ENCODE measurements around the gene PRAC2. TPM values are rescaled to one million over a fixed set of nuclear protein-coding genes. Genes with fewer than 3 reads are reported as not detected.

The PRAC2 gene
- polyA plus RNA-seq, 1 experiment: not detected

- no peak for TF ChIP-seq CTCF (IDR thresholded peaks at IDR 0.05; ENCODE audit: low read depth, low read length)
- Histone ChIP-seq H3K9me3 (ENCODE audit: control insufficient read depth, insufficient read depth, low read length) (no peaks in the 10 kb centered on the region), H3K27ac (ENCODE audit: low read depth, low read length) (no peak overlapping the region), H3K27me3 (ENCODE audit: control insufficient read depth, insufficient read depth, low read length) (peaks cover 46% of the 10 kb centered on the region), H3K4me3 (ENCODE audit: low read depth, low read length) (no peak overlapping the region)
- POLR2A ChIA-PET: no interaction called here
- CTCF ChIA-PET: no interaction called here
- no peak for DNase-seq (ENCODE audit: low read depth, low spot score)
Observed at GRCh38 chr17:48761114-48761513, 38.1 kb downstream of the PRAC2 start.

GRCh38 chr17:48767263-48767774 lies 44.3 kb downstream of the PRAC2 start:
- no peak for DNase-seq (ENCODE audit: low read depth, low spot score)
- no peak overlapping the region for H3K27ac ChIP-seq (ENCODE audit: low read depth, low read length)
- CTCF ChIA-PET: interaction anchor here (1.3 kb wide), 1 partner anchor 112 kb away, joined by 4 read pairs; no protein-coding TSS in a partner anchor
- no peak overlapping the region for H3K4me3 ChIP-seq (ENCODE audit: low read depth, low read length)
- POLR2A ChIA-PET: no interaction called here
- H3K27me3 ChIP-seq (ENCODE audit: control insufficient read depth, insufficient read depth, low read length): peaks cover 32% of the 10 kb centered on the region
- TF ChIP-seq CTCF (IDR thresholded peaks at IDR 0.05; ENCODE audit: low read depth, low read length): 0 out of 2 replicates have a peak, but pooled peaks have one; percentile 5
- H3K9me3 ChIP-seq (ENCODE audit: control insufficient read depth, insufficient read depth, low read length): no peaks in the 10 kb centered on the region

GRCh38 chr17:48769009-48769675 lies 46.2 kb downstream of the PRAC2 start:
- ChIA-PET POLR2A (no interaction called here), CTCF (interaction anchor here (1.2 to 1.3 kb wide), 3 partner anchors 22 to 45 kb away, joined by 3 to 4 read pairs (median 4); no protein-coding TSS in a partner anchor)
- no peak for TF ChIP-seq CTCF (IDR thresholded peaks at IDR 0.05; ENCODE audit: low read depth, low read length)
- peaks cover 25% of the 10 kb centered on the region for H3K27me3 ChIP-seq (ENCODE audit: control insufficient read depth, insufficient read depth, low read length)
- DNase-seq (ENCODE audit: low read depth, low spot score): no peak
- H3K4me3 ChIP-seq (ENCODE audit: low read depth, low read length): no peak overlapping the region
- no peaks in the 10 kb centered on the region for H3K9me3 ChIP-seq (ENCODE audit: control insufficient read depth, insufficient read depth, low read length)
- no peak overlapping the region for H3K27ac ChIP-seq (ENCODE audit: low read depth, low read length)

DNA sequence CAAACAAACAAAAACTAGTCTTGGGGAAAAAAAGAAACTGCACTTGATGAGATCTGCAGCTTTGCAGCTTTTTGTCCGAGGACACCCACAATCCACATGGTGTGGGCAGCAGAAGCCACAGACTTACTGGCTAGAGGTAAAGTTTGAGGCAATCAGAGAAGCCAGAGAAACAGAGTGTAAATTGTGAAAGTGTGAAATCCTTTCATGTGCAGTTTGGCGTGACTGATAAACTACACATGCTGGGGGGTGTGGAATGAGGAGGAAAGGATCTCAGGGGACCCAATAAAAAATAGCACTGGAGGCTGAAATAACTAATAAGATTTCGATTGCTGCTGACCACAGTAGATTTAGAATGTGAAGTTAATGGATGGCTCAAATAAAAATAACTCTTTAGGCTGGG lies 48.0 kb downstream of the PRAC2 start:
- POLR2A ChIA-PET: no interaction called here
- no peak overlapping the region for H3K4me3 ChIP-seq (ENCODE audit: low read depth, low read length)
- CTCF ChIA-PET: no interaction called here
- no peaks in the 10 kb centered on the region for H3K9me3 ChIP-seq (ENCODE audit: control insufficient read depth, insufficient read depth, low read length)
- DNase-seq (ENCODE audit: low read depth, low spot score): no peak
- no peak overlapping the region for H3K27ac ChIP-seq (ENCODE audit: low read depth, low read length)
- H3K27me3 ChIP-seq (ENCODE audit: control insufficient read depth, insufficient read depth, low read length): peaks cover 26% of the 10 kb centered on the region
- no peak for TF ChIP-seq CTCF (IDR thresholded peaks at IDR 0.05; ENCODE audit: low read depth, low read length)

GRCh38 chr17:48773245-48773644 lies 50.3 kb downstream of the PRAC2 start:
- POLR2A ChIA-PET: no interaction called here

More at GRCh38 chr17:48773245-48773644, 50.3 kb downstream of the PRAC2 start:
- DNase-seq (ENCODE audit: low read depth, low spot score): no peak
- TF ChIP-seq CTCF (IDR thresholded peaks at IDR 0.05; ENCODE audit: low read depth, low read length): no peak
- Histone ChIP-seq H3K4me3 (ENCODE audit: low read depth, low read length) (no peak overlapping the region), H3K27ac (ENCODE audit: low read depth, low read length) (no peak overlapping the region), H3K27me3 (ENCODE audit: control insufficient read depth, insufficient read depth, low read length) (peaks cover 26% of the 10 kb centered on the region), H3K9me3 (ENCODE audit: control insufficient read depth, insufficient read depth, low read length) (no peaks in the 10 kb centered on the region)
- CTCF ChIA-PET: interaction anchor here (1.0 kb wide), 1 partner anchor 111 kb away, joined by 3 read pairs; no protein-coding TSS in a partner anchor

Measured in AG04450 (cell line).